DOHH2 (cell line): Measurements from ENCODE around the gene CNEP1R1.

Source experiments
- EZH2phosphoT487 ChIP-seq: fragments of 200-600 bp; sonication (generic); IDR thresholded peaks from 2 replicates; pipeline ENCODE4 v1.6.1; 2017; ENCODE audit warnings: borderline replicate concordance, mild to moderate bottlenecking, antibody characterized with exemption, low read length, moderate library complexity, mixed read lengths
- TF ChIP-seq, protein P1 (sequence below): fragments of 200-600 bp; sonication (generic); IDR thresholded peaks from one replicate; pipeline ENCODE4 v1.5.1; 2014; ENCODE audit warnings: antibody characterized with exemption, mild to moderate bottlenecking, low read depth, low read length; ENCODE audit not compliant: poor library complexity, severe bottlenecking

GRCh38 chr16:50023641-50024040 lies 1.4 kb upstream of the CNEP1R1 start:
- TF ChIP-seq, protein P1, sequence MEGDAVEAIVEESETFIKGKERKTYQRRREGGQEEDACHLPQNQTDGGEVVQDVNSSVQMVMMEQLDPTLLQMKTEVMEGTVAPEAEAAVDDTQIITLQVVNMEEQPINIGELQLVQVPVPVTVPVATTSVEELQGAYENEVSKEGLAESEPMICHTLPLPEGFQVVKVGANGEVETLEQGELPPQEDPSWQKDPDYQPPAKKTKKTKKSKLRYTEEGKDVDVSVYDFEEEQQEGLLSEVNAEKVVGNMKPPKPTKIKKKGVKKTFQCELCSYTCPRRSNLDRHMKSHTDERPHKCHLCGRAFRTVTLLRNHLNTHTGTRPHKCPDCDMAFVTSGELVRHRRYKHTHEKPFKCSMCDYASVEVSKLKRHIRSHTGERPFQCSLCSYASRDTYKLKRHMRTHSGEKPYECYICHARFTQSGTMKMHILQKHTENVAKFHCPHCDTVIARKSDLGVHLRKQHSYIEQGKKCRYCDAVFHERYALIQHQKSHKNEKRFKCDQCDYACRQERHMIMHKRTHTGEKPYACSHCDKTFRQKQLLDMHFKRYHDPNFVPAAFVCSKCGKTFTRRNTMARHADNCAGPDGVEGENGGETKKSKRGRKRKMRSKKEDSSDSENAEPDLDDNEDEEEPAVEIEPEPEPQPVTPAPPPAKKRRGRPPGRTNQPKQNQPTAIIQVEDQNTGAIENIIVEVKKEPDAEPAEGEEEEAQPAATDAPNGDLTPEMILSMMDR: no peak
- TF ChIP-seq EZH2phosphoT487: no peak
